ENCODE results near the gene B3GNT7.
"Not testable (repeated sequence)": the region's sequence is repeated elsewhere in the genome, so short reads cannot be mapped to it uniquely, and the experiment has no call there.

Gene B3GNT7

GRCh38 chr2:231429152-231429551 is 33.6 kb downstream of the B3GNT7 start:
- no peak overlapping the region for H4K8ac ChIP-seq (ENCODE audit: low read depth, low read length)
- DNase-seq (ENCODE audit: low spot score), result no peak
- H3K27me3 ChIP-seq (ENCODE audit: control insufficient read depth in 3 of 3, insufficient read depth in 3 of 3, low read depth in 1 of 3, low read length in 3 of 3), result no peaks in the 10 kb centered on the region
- no peak overlapping the region for H2AK5ac ChIP-seq (ENCODE audit: low read depth, low read length)
- H3K4me3 ChIP-seq (ENCODE audit: low read length in 2 of 2), result no peak overlapping the region
- peak overlapping the region; percentile 71 for H2AFZ ChIP-seq (ENCODE audit: low read length)
- peaks cover 2 to 3% of the 10 kb centered on the region in 2 donors for H3K9me3 ChIP-seq (replicated peaks in 1 of 2; ENCODE audit: control insufficient read depth in 2 of 2, insufficient read depth in 1 of 2, low read depth in 1 of 2, low read length in 2 of 2)
- H3K4me2 ChIP-seq (ENCODE audit: insufficient read depth, low read length, poor library complexity, severe bottlenecking), result no peak overlapping the region
- H2BK15ac ChIP-seq (ENCODE audit: low read length), result no peak overlapping the region
- H4K91ac ChIP-seq (ENCODE audit: low read depth, low read length, poor library complexity), result no peak overlapping the region
- H3K27ac ChIP-seq (replicated peaks; ENCODE audit: low read length), result no peak overlapping the region
- no peak overlapping the region for H3K4ac ChIP-seq (ENCODE audit: low read length)
- no peak overlapping the region for H2BK120ac ChIP-seq (ENCODE audit: low read depth, low read length)
- H3K4me1 ChIP-seq (ENCODE audit: control insufficient read depth in 2 of 2, insufficient read depth in 1 of 2, low read depth in 1 of 2, low read length in 2 of 2), result peaks cover 0 to 2% of the 10 kb centered on the region in 2 donors
- no peak overlapping the region for H3K9ac ChIP-seq (ENCODE audit: low read depth, low read length, poor library complexity)
- no peak overlapping the region for H2BK12ac ChIP-seq (ENCODE audit: low read length)
- H3K14ac ChIP-seq (ENCODE audit: low read length), result no peak overlapping the region
- no peak overlapping the region for H2BK5ac ChIP-seq (ENCODE audit: low read length)
- H3K18ac ChIP-seq (ENCODE audit: low read length), result no peak overlapping the region
- H3K36me3 ChIP-seq (replicated peaks in 1 of 2; ENCODE audit: control insufficient read depth in 2 of 2, insufficient read depth in 2 of 2, low read length in 2 of 2), result no peaks in the 10 kb centered on the region
- H3K23ac ChIP-seq (ENCODE audit: low read depth, low read length, poor library complexity), result no peak overlapping the region
- no peaks in the 10 kb centered on the region for H3K79me1 ChIP-seq (ENCODE audit: low read depth, low read length)
- WGBS, 2 donors (ENCODE audit: extremely low coverage in 2 of 2, insufficient read length in 2 of 2, insufficient replicate concordance in 1 of 2), result no CpG with 5 or more reads among the region's 6 CpGs

GRCh38 chr2:231429901-231430300 is 34.4 kb downstream of the B3GNT7 start:
- Histone ChIP-seq H2BK15ac (ENCODE audit: low read length) (no peak overlapping the region), H2BK120ac (ENCODE audit: low read depth, low read length) (no peak overlapping the region), H3K18ac (ENCODE audit: low read length) (no peak overlapping the region), H4K91ac (ENCODE audit: low read depth, low read length, poor library complexity) (no peak overlapping the region), H4K8ac (ENCODE audit: low read depth, low read length) (no peak overlapping the region), H2BK12ac (ENCODE audit: low read length) (no peak overlapping the region), H3K27ac (replicated peaks; ENCODE audit: low read length) (no peak overlapping the region), H2AFZ (ENCODE audit: low read length) (peak overlapping the region; percentile 71), H3K36me3 (replicated peaks in 1 of 2; ENCODE audit: control insufficient read depth in 2 of 2, insufficient read depth in 2 of 2, low read length in 2 of 2) (no peaks in the 10 kb centered on the region), H3K4me1 (ENCODE audit: control insufficient read depth in 2 of 2, insufficient read depth in 1 of 2, low read depth in 1 of 2, low read length in 2 of 2) (peaks cover 0 to 2% of the 10 kb centered on the region in 2 donors), H3K4me3 (ENCODE audit: low read length in 2 of 2) (no peak overlapping the region), H2AK5ac (ENCODE audit: low read depth, low read length) (no peak overlapping the region), H3K79me1 (ENCODE audit: low read depth, low read length) (no peaks in the 10 kb centered on the region), H3K14ac (ENCODE audit: low read length) (no peak overlapping the region), H3K4ac (ENCODE audit: low read length) (no peak overlapping the region), H3K9ac (ENCODE audit: low read depth, low read length, poor library complexity) (no peak overlapping the region), H3K4me2 (ENCODE audit: insufficient read depth, low read length, poor library complexity, severe bottlenecking) (no peak overlapping the region), H2BK5ac (ENCODE audit: low read length) (no peak overlapping the region), H3K27me3 (ENCODE audit: control insufficient read depth in 3 of 3, insufficient read depth in 3 of 3, low read depth in 1 of 3, low read length in 3 of 3) (no peaks in the 10 kb centered on the region), H3K23ac (ENCODE audit: low read depth, low read length, poor library complexity) (no peak overlapping the region), H3K9me3 (replicated peaks in 1 of 2; ENCODE audit: control insufficient read depth in 2 of 2, insufficient read depth in 1 of 2, low read depth in 1 of 2, low read length in 2 of 2) (peaks cover 2 to 3% of the 10 kb centered on the region in 2 donors)
- no peak for DNase-seq (ENCODE audit: low spot score)
- no CpG with 5 or more reads among the region's 3 CpGs for WGBS, 2 donors (ENCODE audit: extremely low coverage in 2 of 2, insufficient read length in 2 of 2, insufficient replicate concordance in 1 of 2)

- not testable (repeated sequence) for H2AK5ac ChIP-seq (ENCODE audit: low read depth, low read length); H3K9me3 ChIP-seq (replicated peaks in 1 of 2; ENCODE audit: control insufficient read depth in 2 of 2, insufficient read depth in 1 of 2, low read depth in 1 of 2, low read length in 2 of 2); H3K4me2 ChIP-seq (ENCODE audit: insufficient read depth, low read length, poor library complexity, severe bottlenecking); H3K79me1 ChIP-seq (ENCODE audit: low read depth, low read length); H3K4ac ChIP-seq (ENCODE audit: low read length); H3K4me1 ChIP-seq (ENCODE audit: control insufficient read depth in 2 of 2, insufficient read depth in 1 of 2, low read depth in 1 of 2, low read length in 2 of 2); H3K23ac ChIP-seq (ENCODE audit: low read depth, low read length, poor library complexity); H2AFZ ChIP-seq (ENCODE audit: low read length); H3K18ac ChIP-seq (ENCODE audit: low read length); H2BK12ac ChIP-seq (ENCODE audit: low read length); H4K91ac ChIP-seq (ENCODE audit: low read depth, low read length, poor library complexity); H2BK120ac ChIP-seq (ENCODE audit: low read depth, low read length); H2BK15ac ChIP-seq (ENCODE audit: low read length); H3K36me3 ChIP-seq (replicated peaks in 1 of 2; ENCODE audit: control insufficient read depth in 2 of 2, insufficient read depth in 2 of 2, low read length in 2 of 2); H3K9ac ChIP-seq (ENCODE audit: low read depth, low read length, poor library complexity); H3K14ac ChIP-seq (ENCODE audit: low read length); H3K4me3 ChIP-seq (ENCODE audit: low read length in 2 of 2); H4K8ac ChIP-seq (ENCODE audit: low read depth, low read length); H3K27me3 ChIP-seq (ENCODE audit: control insufficient read depth in 3 of 3, insufficient read depth in 3 of 3, low read depth in 1 of 3, low read length in 3 of 3); DNase-seq (ENCODE audit: low spot score); H2BK5ac ChIP-seq (ENCODE audit: low read length); H3K27ac ChIP-seq (replicated peaks; ENCODE audit: low read length)
- WGBS, 2 donors (ENCODE audit: extremely low coverage in 2 of 2, insufficient read length in 2 of 2, insufficient replicate concordance in 1 of 2), result no CpG with 5 or more reads among the region's 4 CpGs
Observed at GRCh38 chr2:231430437-231430836, 34.9 kb downstream of the B3GNT7 start.

GRCh38 chr2:231431606-231432005 is 36.1 kb downstream of the B3GNT7 start:
- H3K36me3 ChIP-seq (replicated peaks in 1 of 2; ENCODE audit: control insufficient read depth in 2 of 2, insufficient read depth in 2 of 2, low read length in 2 of 2), result no peaks in the 10 kb centered on the region
- no peaks in the 10 kb centered on the region for H3K27me3 ChIP-seq (ENCODE audit: control insufficient read depth in 3 of 3, insufficient read depth in 3 of 3, low read depth in 1 of 3, low read length in 3 of 3)
- H3K9ac ChIP-seq (ENCODE audit: low read depth, low read length, poor library complexity), result no peak overlapping the region
- no peak overlapping the region for H3K4ac ChIP-seq (ENCODE audit: low read length)
- no peak overlapping the region for H2BK120ac ChIP-seq (ENCODE audit: low read depth, low read length)
- H2AK5ac ChIP-seq (ENCODE audit: low read depth, low read length), result no peak overlapping the region
- no peak overlapping the region for H3K4me3 ChIP-seq (ENCODE audit: low read length in 2 of 2)
- H3K27ac ChIP-seq (replicated peaks; ENCODE audit: low read length), result no peak overlapping the region
- no peak overlapping the region for H2AFZ ChIP-seq (ENCODE audit: low read length)
- H4K8ac ChIP-seq (ENCODE audit: low read depth, low read length), result no peak overlapping the region
- no peaks in the 10 kb centered on the region for H3K4me1 ChIP-seq (ENCODE audit: control insufficient read depth in 2 of 2, insufficient read depth in 1 of 2, low read depth in 1 of 2, low read length in 2 of 2)
- H2BK15ac ChIP-seq (ENCODE audit: low read length), result no peak overlapping the region
- no peaks in the 10 kb centered on the region for H3K79me1 ChIP-seq (ENCODE audit: low read depth, low read length)
- peaks cover 2 to 3% of the 10 kb centered on the region in 2 donors for H3K9me3 ChIP-seq (replicated peaks in 1 of 2; ENCODE audit: control insufficient read depth in 2 of 2, insufficient read depth in 1 of 2, low read depth in 1 of 2, low read length in 2 of 2)
- no peak overlapping the region for H2BK5ac ChIP-seq (ENCODE audit: low read length)
- no CpG with 5 or more reads among the region's 4 CpGs for WGBS, 2 donors (ENCODE audit: extremely low coverage in 2 of 2, insufficient read length in 2 of 2, insufficient replicate concordance in 1 of 2)
- no peak overlapping the region for H2BK12ac ChIP-seq (ENCODE audit: low read length)
- no peak overlapping the region for H3K14ac ChIP-seq (ENCODE audit: low read length)
- no peak for DNase-seq (ENCODE audit: low spot score)
- H3K23ac ChIP-seq (ENCODE audit: low read depth, low read length, poor library complexity), result no peak overlapping the region
- H3K18ac ChIP-seq (ENCODE audit: low read length), result no peak overlapping the region
- H4K91ac ChIP-seq (ENCODE audit: low read depth, low read length, poor library complexity), result no peak overlapping the region
- no peak overlapping the region for H3K4me2 ChIP-seq (ENCODE audit: insufficient read depth, low read length, poor library complexity, severe bottlenecking)
